ENCODE measurements around the gene ZNF433.
"Not testable (repeated sequence)": the region's sequence is repeated elsewhere in the genome, so short reads cannot be mapped to it uniquely, and the experiment has no call there.

ZNF433 gene

GRCh38 chr19:12000152-12000981, 35.1 kb downstream of the ZNF433 start:
- no peaks in the 10 kb centered on the region for H3K27me3 ChIP-seq (replicated peaks)
- no peak for TF ChIP-seq CTCF (IDR thresholded peaks at IDR 0.05; ENCODE audit: low read depth, low read length, missing control alignments)
- DNase-seq, result peak; percentile 25
- H3K4me3 ChIP-seq (ENCODE audit: low read depth, low read length), result no peak overlapping the region
- in situ Hi-C loops (cut with HindIII; ENCODE audit: low pct_ligation_motif_present, low sequenced_read_pairs), result no loop called here
- no peak overlapping the region for H3K27ac ChIP-seq
- peaks cover 3% of the 10 kb centered on the region for H3K36me3 ChIP-seq (replicated peaks)

DNA sequence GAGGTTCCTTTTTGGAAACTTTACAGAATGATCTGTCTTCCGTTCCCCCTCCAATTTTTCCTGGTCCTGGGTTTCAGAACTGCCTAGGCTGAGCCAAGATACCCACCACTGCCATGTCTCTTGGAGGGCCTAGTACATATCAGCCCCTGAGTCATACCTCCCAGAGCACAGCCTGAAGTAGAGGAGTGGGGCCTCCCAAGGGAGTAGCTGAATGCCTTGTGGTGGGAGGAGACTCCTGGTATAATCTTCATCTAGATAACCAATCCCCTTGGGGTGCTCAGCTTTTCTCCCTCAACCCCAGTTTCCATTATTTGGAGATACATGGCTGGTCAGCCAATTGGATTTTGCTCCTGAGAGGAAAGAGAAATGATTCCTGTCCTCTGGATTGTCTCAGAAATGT, 40.3 kb downstream of the ZNF433 start:
- TF ChIP-seq CTCF (IDR thresholded peaks at IDR 0.05; ENCODE audit: low read depth, low read length, missing control alignments), result no peak
- peak; percentile 81 for DNase-seq
- no peak overlapping the region for H3K4me3 ChIP-seq (ENCODE audit: low read depth, low read length)
- H3K36me3 ChIP-seq (replicated peaks), result no peaks in the 10 kb centered on the region
- no peaks in the 10 kb centered on the region for H3K27me3 ChIP-seq (replicated peaks)
- H3K27ac ChIP-seq, result no peak overlapping the region
- in situ Hi-C loops (cut with HindIII; ENCODE audit: low pct_ligation_motif_present, low sequenced_read_pairs), result no loop called here

GRCh38 chr19:11991921-11992320, 43.6 kb downstream of the ZNF433 start:
- H3K4me3 ChIP-seq (ENCODE audit: low read depth, low read length); H3K36me3 ChIP-seq (replicated peaks); in situ Hi-C loops (cut with HindIII; ENCODE audit: low pct_ligation_motif_present, low sequenced_read_pairs); H3K27me3 ChIP-seq (replicated peaks); H3K27ac ChIP-seq: not testable (repeated sequence)
- DNase-seq, result peak; percentile 1

GRCh38 chr19:11989112-11989456, 46.4 kb downstream of the ZNF433 start:
- Histone ChIP-seq H3K36me3 (replicated peaks) (peaks cover 2% of the 10 kb centered on the region), H3K27ac (no peak overlapping the region), H3K27me3 (replicated peaks) (no peaks in the 10 kb centered on the region), H3K4me3 (ENCODE audit: low read depth, low read length) (no peak overlapping the region)
- in situ Hi-C loops (cut with HindIII; ENCODE audit: low pct_ligation_motif_present, low sequenced_read_pairs), result no loop called here
- TF ChIP-seq CTCF (IDR thresholded peaks at IDR 0.05; ENCODE audit: low read depth, low read length, missing control alignments), result no peak
- no peak for DNase-seq

DNA sequence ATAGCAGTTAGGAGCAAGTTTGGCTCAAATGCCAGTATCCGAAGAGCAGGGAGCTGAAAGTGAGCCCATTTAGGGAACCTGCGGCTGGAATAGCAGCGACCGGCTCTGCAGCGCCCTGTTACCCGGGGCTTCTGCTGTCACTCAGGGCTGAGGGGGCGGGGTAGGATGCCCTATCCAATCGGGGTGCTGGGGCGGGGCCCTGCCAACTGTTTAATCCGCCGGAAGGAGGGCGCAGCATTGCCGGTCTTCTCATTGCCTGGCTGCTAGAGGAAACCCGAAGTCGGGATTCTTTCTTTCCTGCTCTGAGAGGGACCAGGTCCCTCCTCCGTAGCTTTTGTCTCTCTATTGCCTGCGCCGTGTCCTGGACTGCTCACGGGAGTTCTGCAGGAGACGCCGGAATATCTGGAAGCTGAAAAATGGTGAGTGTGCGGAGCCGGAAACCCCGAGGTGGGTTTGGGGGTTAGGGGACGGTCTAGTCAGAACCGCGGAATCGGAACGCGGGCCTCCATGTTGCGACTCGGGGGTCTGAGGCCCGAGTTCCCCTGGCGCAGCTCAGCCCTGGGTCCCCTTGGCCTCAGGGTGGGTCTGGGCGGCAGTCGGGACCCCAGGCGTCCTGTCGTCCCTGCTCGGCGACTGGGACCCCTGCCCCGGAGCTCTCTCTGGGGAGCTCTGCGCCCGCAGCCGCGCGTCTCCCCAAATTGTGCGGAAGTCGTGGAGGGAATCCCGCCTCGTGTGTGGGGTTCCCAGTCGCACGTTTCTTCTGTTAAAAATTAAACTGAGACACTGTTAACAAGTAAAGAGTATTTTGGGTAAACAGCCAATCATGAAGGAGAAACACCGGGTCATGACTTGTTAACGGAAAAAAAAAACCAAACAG, 47.8 kb downstream of the ZNF433 start:
- Histone ChIP-seq H3K27me3 (replicated peaks) (no peaks in the 10 kb centered on the region), H3K4me3 (ENCODE audit: low read depth, low read length) (peak overlapping the region; percentile 92)

More for the DNA sequence above, 47.8 kb downstream of the ZNF433 start:
- peak overlapping the region; percentile 21 for H3K27ac ChIP-seq
- peaks cover 2% of the 10 kb centered on the region for H3K36me3 ChIP-seq (replicated peaks)
- TF ChIP-seq CTCF (IDR thresholded peaks at IDR 0.05; ENCODE audit: low read depth, low read length, missing control alignments), result no peak
- DNase-seq, result peak; percentile 95
- in situ Hi-C loops (cut with HindIII; ENCODE audit: low pct_ligation_motif_present, low sequenced_read_pairs), result no loop called here

Data from brain microvascular endothelial cell (primary cell).